Small intestine (tissue), 7 donors: Measurements from ENCODE around the gene KANTR. TPM values are rescaled to one million over a fixed set of nuclear protein-coding genes. Genes with fewer than 3 reads are reported as not detected.

Source experiments
- DNase-seq, 2 donors: peaks; one replicate each; pipeline versions ENCODE4 v3.0.0 to v3.0.0-alpha.2; 2013
- FAIRE-seq: peaks from 2 replicates; lab custom pipeline; 2012; peaks lifted over from hg19 to GRCh38; lab: Jason Lieb, UNC
- H3K27ac ChIP-seq, 3 donors: one replicate each; pipeline ENCODE4 v1.5.1; 2013; ENCODE audit warnings: low read length in 2 of 3, mild to moderate bottlenecking in 2 of 3, control low read depth in 1 of 3, inconsistent platforms in 1 of 3, low read depth in 1 of 3, moderate library complexity in 1 of 3
- H3K27me3 ChIP-seq, 3 donors: one replicate each; pipeline ENCODE4 v1.6.1; 2013; ENCODE audit warnings: low read length in 3 of 3, inconsistent platforms in 1 of 3; ENCODE audit not compliant: control insufficient read depth in 3 of 3, insufficient read depth in 3 of 3
- H3K36me3 ChIP-seq, 3 donors: one replicate each; pipeline ENCODE4 v1.6.1; 2013; ENCODE audit warnings: low read length in 3 of 3, inconsistent platforms in 1 of 3, low read depth in 1 of 3, mild to moderate bottlenecking in 1 of 3, moderate library complexity in 1 of 3; ENCODE audit not compliant: control insufficient read depth in 3 of 3, insufficient read depth in 2 of 3
- H3K4me1 ChIP-seq, 3 donors: one replicate each; pipeline ENCODE4 v1.6.1; 2013; ENCODE audit warnings: low read length in 2 of 3, inconsistent platforms in 1 of 3, low read depth in 1 of 3, mild to moderate bottlenecking in 1 of 3, moderate library complexity in 1 of 3; ENCODE audit not compliant: control insufficient read depth in 3 of 3, insufficient read depth in 2 of 3
- H3K4me3 ChIP-seq, 3 donors: one replicate each; pipeline ENCODE4 v1.5.1; 2013; ENCODE audit warnings: low read length in 3 of 3, control low read depth in 1 of 3, inconsistent platforms in 1 of 3, low read depth in 1 of 3, mild to moderate bottlenecking in 1 of 3, moderate library complexity in 1 of 3
- H3K9me3 ChIP-seq, 2 donors: one replicate each; pipeline ENCODE4 v1.6.1; 2013; ENCODE audit warnings: low read depth in 1 of 2, low read length in 1 of 2; ENCODE audit not compliant: control insufficient read depth in 2 of 2, insufficient read depth in 1 of 2
- WGBS, 3 donors: extraction: QIAGEN DNeasy Blood & Tissue Kit; methylation state at CpG; one replicate each; pipeline ENCODE4 v1.1.7; 2013; 5-methylcytosine and 5-hydroxymethylcytosine counted together
- polyA plus RNA-seq, 4 donors: library from polyadenylated mRNA; stranded (reverse) in 3 of 4; unstranded in 1 of 4; fragments of 200-250 nt in 3 of 4; fragments of 120-200 nt in 1 of 4; gene quantifications; one replicate each; pipeline versions ENCODE4 v1.2.1 to v1.2.3, GENCODE V29; 2013
- donor health status: healthy with polysubstance abuse.
- donor health status: control.
- donor health status: control.
- donor health status: Bipolar disorder and iron deficiency.
- donor health status: healthy.

The KANTR gene
- polyA plus RNA-seq, 4 donors = 1.4 to 12.5 (median 4.0) TPM

- WGBS, 3 donors = 83 to 85% (median 84%) methylated on average over 5 of the region's 5 CpGs
These were observed 37.6 kb upstream of the KANTR start for GRCh38 chrX:53056292-53056691.

GRCh38 chrX:53065104-53065503, 28.8 kb upstream of the KANTR start:
- no peaks in the 10 kb centered on the region for H3K36me3 ChIP-seq
- no peak overlapping the region for H3K4me3 ChIP-seq
- no peak for DNase-seq
- H3K27ac ChIP-seq = no peak overlapping the region
- no peaks in the 10 kb centered on the region for H3K9me3 ChIP-seq
- 62 to 79% (median 71%) methylated on average over 1 of the region's 1 CpG for WGBS, 3 donors
- no peak for FAIRE-seq
- peaks cover 0 to 5% (median 0%) of the 10 kb centered on the region in 3 donors for H3K4me1 ChIP-seq
- no peaks in the 10 kb centered on the region for H3K27me3 ChIP-seq

More at GRCh38 chrX:53056292-53056691, 37.6 kb upstream of the KANTR start:
- Histone ChIP-seq H3K27ac (no peak overlapping the region), H3K4me1 (no peaks in the 10 kb centered on the region), H3K4me3 (no peak overlapping the region), H3K27me3 (no peaks in the 10 kb centered on the region), H3K9me3 (no peaks in the 10 kb centered on the region), H3K36me3 (no peaks in the 10 kb centered on the region)
- DNase-seq (no peak), FAIRE-seq (no peak)

- no peak for FAIRE-seq
- DNase-seq = no peak
- no peak overlapping the region for H3K4me3 ChIP-seq
- H3K4me1 ChIP-seq = no peaks in the 10 kb centered on the region
- H3K9me3 ChIP-seq = no peaks in the 10 kb centered on the region
- H3K27me3 ChIP-seq = no peaks in the 10 kb centered on the region
- 69 to 85% (median 72%) methylated on average over 10 of the region's 10 CpGs for WGBS, 3 donors
- no peaks in the 10 kb centered on the region for H3K36me3 ChIP-seq
- no peak overlapping the region for H3K27ac ChIP-seq
These were observed 22.9 kb upstream of the KANTR start for GRCh38 chrX:53071064-53071463.

- H3K4me1 ChIP-seq = no peaks in the 10 kb centered on the region
- no peaks in the 10 kb centered on the region for H3K27me3 ChIP-seq
- WGBS, 3 donors = 1 to 10% (median 3%) methylated on average over 29 to 31 of the region's 31 CpGs
- DNase-seq (peak; percentile 78 to 83), FAIRE-seq (no peak)
- H3K4me3 ChIP-seq = peak overlapping the region in 2 of 3 donors; percentile 33 to 43
- no peaks in the 10 kb centered on the region for H3K36me3 ChIP-seq
- no peaks in the 10 kb centered on the region for H3K9me3 ChIP-seq
- H3K27ac ChIP-seq = peak overlapping the region in 1 of 3 donors; percentile 73
These were observed 22.1 kb upstream of the KANTR start for GRCh38 chrX:53071604-53072417.

- no peaks in the 10 kb centered on the region for H3K4me1 ChIP-seq
- no peaks in the 10 kb centered on the region for H3K27me3 ChIP-seq
- WGBS, 3 donors = 70 to 79% (median 72%) methylated on average over 9 of the region's 9 CpGs
- no peaks in the 10 kb centered on the region for H3K36me3 ChIP-seq
- FAIRE-seq = no peak
- H3K9me3 ChIP-seq = no peaks in the 10 kb centered on the region
- no peak for DNase-seq
- H3K4me3 ChIP-seq = no peak overlapping the region
- H3K27ac ChIP-seq = peak overlapping the region in 1 of 3 donors; percentile 73
These were observed 21.4 kb upstream of the KANTR start for GRCh38 chrX:53072418-53073114.

GRCh38 chrX:53073115-53073586, 20.8 kb upstream of the KANTR start:
- Histone ChIP-seq H3K27ac (peak overlapping the region in 1 of 3 donors; percentile 21), H3K4me3 (no peak overlapping the region), H3K27me3 (no peaks in the 10 kb centered on the region), H3K36me3 (no peaks in the 10 kb centered on the region), H3K9me3 (no peaks in the 10 kb centered on the region), H3K4me1 (no peaks in the 10 kb centered on the region)
- DNase-seq (no peak), FAIRE-seq (no peak)
- 67 to 78% (median 69%) methylated on average over 5 to 6 of the region's 6 CpGs for WGBS, 3 donors

- DNase-seq (no peak), FAIRE-seq (no peak)
- H3K27me3 ChIP-seq = no peaks in the 10 kb centered on the region
- H3K4me3 ChIP-seq = no peak overlapping the region
- H3K27ac ChIP-seq = no peak overlapping the region
- 60 to 77% (median 71%) methylated on average over 6 to 7 of the region's 7 CpGs for WGBS, 3 donors
- no peaks in the 10 kb centered on the region for H3K36me3 ChIP-seq
- H3K9me3 ChIP-seq = no peaks in the 10 kb centered on the region
- H3K4me1 ChIP-seq = no peaks in the 10 kb centered on the region
These were observed 18.9 kb upstream of the KANTR start for GRCh38 chrX:53075011-53075410.

GRCh38 chrX:53076671-53077070, 17.3 kb upstream of the KANTR start:
- no peaks in the 10 kb centered on the region for H3K9me3 ChIP-seq
- H3K4me3 ChIP-seq = no peak overlapping the region
- no peak overlapping the region for H3K27ac ChIP-seq
- DNase-seq = no peak
- H3K4me1 ChIP-seq = no peaks in the 10 kb centered on the region
- H3K36me3 ChIP-seq = no peaks in the 10 kb centered on the region
- no peak for FAIRE-seq
- 96 to 97% (median 96%) methylated on average over 17 to 21 of the region's 21 CpGs for WGBS, 3 donors
- H3K27me3 ChIP-seq = no peaks in the 10 kb centered on the region
